NB4 (cell line): ENCODE measurements around the gene EPN2.

Experiments
- DNase-seq: peaks from one replicate; pipeline ENCODE4 v3.0.0; 2010; ENCODE audit warnings: low read depth
- H3K4me3 ChIP-seq: one replicate; pipeline ENCODE4 v1.5.1; 2011; ENCODE audit warnings: mild to moderate bottlenecking, low read depth, low read length, moderate library complexity
- CTCF ChIP-seq: IDR thresholded peaks from one replicate; pipeline ENCODE4 v1.5.1; 2012; ENCODE audit warnings: low read depth, low read length
- MAX ChIP-seq: IDR thresholded peaks from 2 replicates; pipeline ENCODE4 v1.6.1; 2011; ENCODE audit warnings: low read depth, low read length
- MYC ChIP-seq: IDR thresholded peaks from 2 replicates; pipeline ENCODE4 v1.6.1; 2011; ENCODE audit warnings: low read depth, low read length
- POLR2A ChIP-seq: IDR thresholded peaks from 2 replicates; pipeline ENCODE4 v1.6.1; 2011; ENCODE audit warnings: mild to moderate bottlenecking; ENCODE audit not compliant: insufficient read length; ENCODE audit errors: extremely low read depth

The EPN2 gene

DNA sequence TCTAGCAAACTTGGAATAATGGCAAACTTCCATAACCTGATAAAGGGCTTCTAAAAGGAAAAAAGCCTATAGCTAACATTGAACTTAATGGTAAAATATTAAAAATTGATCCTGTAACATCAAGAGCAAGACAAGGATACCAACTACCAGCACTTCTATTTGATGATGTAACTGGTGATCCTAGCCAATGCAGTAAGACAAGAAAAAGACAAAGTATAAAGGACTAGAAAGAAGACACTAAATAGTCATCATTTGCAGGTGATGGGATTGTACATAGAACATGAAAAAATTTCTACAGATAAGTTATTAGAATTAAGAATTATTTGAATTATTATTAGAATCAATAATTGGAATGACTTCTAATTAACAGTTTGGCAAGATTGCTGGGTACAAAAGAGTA is 88.4 kb downstream of the EPN2 start:
- no peak for DNase-seq
- TF ChIP-seq CTCF (no peak), POLR2A (no peak), MYC (no peak), MAX (no peak)
- no peak overlapping the region for H3K4me3 ChIP-seq

- no peak for DNase-seq
- no peak overlapping the region for H3K4me3 ChIP-seq
- TF ChIP-seq CTCF (no peak), POLR2A (no peak), MYC (no peak), MAX (no peak)
Observed at GRCh38 chr17:19327031-19327783, 90.0 kb downstream of the EPN2 start.

DNA sequence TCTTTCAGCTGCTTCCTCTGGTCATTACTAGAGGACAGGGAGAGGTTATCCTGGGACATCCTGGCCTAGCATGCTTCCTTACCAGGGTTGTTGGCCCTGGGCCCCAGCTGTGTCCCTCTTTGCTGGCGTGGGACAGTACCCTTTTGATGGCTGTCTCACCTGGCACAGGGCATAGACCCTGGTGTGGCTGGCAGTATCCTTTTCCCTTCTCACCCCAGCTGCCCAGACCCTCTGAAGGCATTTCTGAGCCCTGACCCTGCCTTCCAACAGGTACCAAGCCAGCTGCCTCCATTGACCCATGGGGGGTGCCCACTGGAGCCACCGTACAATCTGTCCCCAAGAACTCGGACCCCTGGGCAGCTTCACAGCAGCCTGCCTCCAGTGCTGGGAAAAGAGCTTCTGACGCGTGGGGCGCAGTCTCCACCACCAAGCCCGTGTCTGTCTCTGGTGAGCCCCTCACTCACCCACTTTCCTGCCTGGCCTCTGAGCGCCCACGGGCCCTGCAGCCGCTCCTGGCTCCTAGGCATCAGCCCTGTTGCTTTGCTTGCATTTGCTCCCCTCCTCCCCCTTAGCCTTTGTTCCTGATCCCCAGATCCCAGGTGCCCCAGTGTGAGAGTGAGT is 91.4 kb downstream of the EPN2 start:
- no peak for TF ChIP-seq MYC
- H3K4me3 ChIP-seq = no peak overlapping the region
- DNase-seq = no peak

- no peak overlapping the region for H3K4me3 ChIP-seq
- DNase-seq = no peak
- no peak for TF ChIP-seq MYC
Observed at GRCh38 chr17:19329136-19329535, 92.0 kb downstream of the EPN2 start.

DNA sequence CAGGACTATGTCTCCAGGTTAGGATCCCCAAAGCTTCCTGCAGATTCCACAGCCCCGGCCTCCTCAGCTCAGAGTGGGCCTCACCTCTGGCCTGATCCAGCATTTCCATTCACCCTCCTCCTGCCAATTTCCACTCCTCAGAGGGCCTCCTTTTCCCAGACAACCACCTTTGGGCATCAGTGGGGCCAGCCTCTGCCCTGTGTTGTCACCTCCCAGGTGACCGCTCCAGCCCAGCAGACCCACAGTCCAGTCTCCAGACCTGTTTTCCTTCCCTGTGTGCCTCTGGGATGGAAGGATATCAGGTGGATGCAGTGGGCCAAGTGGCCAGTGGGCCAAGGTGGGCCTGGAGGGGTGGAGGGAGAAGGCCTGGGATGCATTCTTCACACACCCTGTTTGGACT is 92.7 kb downstream of the EPN2 start:
- no peak for DNase-seq
- TF ChIP-seq POLR2A = no peak
- no peak for TF ChIP-seq MAX
- TF ChIP-seq CTCF = no peak
- H3K4me3 ChIP-seq = no peak overlapping the region

GRCh38 chr17:19330271-19330670 is 93.1 kb downstream of the EPN2 start:
- DNase-seq = no peak
- H3K4me3 ChIP-seq = no peak overlapping the region
- no peak for TF ChIP-seq MAX

- no peak for TF ChIP-seq MYC
- TF ChIP-seq CTCF = no peak
- no peak for TF ChIP-seq MAX
- TF ChIP-seq POLR2A = no peak
- H3K4me3 ChIP-seq = no peak overlapping the region
- no peak for DNase-seq
Observed at GRCh38 chr17:19331134-19331533, 94.0 kb downstream of the EPN2 start.
